Stimulated activated CD4-positive, alpha-beta T cell treated with anti-CD3 and anti-CD28 coated beads, Interleukin-1b, Interleukin-23, amount 100 ng/mL, for 1 hour (primary cell): ENCODE data around the gene KRTAP20-4.

Source experiments
- DNase-seq, 2 donors: peaks; one replicate each; pipeline ENCODE4 v3.0.0-alpha.2; 2020; ENCODE audit warnings: low read depth in 2 of 2

The KRTAP20-4 gene

GRCh38 chr21:30620522-30620921 is at the start of gene KRTAP20-4:
KRTAP20-4 (plus strand) TSS chr21:30620627.
- DNase-seq = no peak

- DNase-seq = no peak
Observed at GRCh38 chr21:30577766-30578165, 42.7 kb upstream of the KRTAP20-4 start.

GRCh38 chr21:30579346-30579745 is 41.1 kb upstream of the KRTAP20-4 start:
- DNase-seq = no peak

GRCh38 chr21:30580132-30580531 is 40.3 kb upstream of the KRTAP20-4 start:
- DNase-seq = no peak

GRCh38 chr21:30582870-30583269 is 37.6 kb upstream of the KRTAP20-4 start:
- no peak for DNase-seq

- no peak for DNase-seq
Observed at GRCh38 chr21:30590297-30590696, 30.1 kb upstream of the KRTAP20-4 start, which contains the start of gene KRTAP22-2. KRTAP22-2 (minus strand) TSS chr21:30590397.

- no peak for DNase-seq
Observed at GRCh38 chr21:30592140-30592539, 28.3 kb upstream of the KRTAP20-4 start, which contains the start of gene KRTAP6-3. KRTAP6-3 (plus strand) TSS chr21:30592440; CDS start chr21:30592446, 6 bp downstream.

DNA sequence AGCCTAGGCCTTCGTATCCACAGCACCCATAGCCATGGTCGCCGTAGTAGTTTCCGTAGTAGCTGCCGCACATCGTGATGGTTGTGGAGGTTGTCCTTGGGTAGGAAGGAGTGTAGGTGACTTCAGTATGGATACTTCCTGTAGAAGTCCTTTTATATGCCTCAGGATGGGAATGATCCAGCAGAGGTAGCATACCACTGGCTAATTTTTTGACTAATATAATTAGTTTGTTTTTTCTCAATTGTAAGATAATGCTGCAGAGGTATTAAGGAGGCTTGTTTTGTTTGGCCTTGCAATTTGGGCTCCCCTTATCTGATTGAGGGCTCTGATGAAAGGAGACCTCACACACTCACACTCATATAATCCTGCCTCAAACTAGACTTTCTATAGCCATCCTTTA is 21.6 kb upstream of the KRTAP20-4 start, which contains the start of gene KRTAP6-2:
TSS of gene KRTAP6-2 (minus strand) at position 101 of the 400 bp plus-strand sequence. CDS start at position 73, 28 bp downstream.
- no peak for DNase-seq

- no peak for DNase-seq
Observed at GRCh38 chr21:30600787-30601186, 19.6 kb upstream of the KRTAP20-4 start, which contains the start of gene KRTAP22-1. KRTAP22-1 (plus strand) TSS chr21:30601087.

DNA sequence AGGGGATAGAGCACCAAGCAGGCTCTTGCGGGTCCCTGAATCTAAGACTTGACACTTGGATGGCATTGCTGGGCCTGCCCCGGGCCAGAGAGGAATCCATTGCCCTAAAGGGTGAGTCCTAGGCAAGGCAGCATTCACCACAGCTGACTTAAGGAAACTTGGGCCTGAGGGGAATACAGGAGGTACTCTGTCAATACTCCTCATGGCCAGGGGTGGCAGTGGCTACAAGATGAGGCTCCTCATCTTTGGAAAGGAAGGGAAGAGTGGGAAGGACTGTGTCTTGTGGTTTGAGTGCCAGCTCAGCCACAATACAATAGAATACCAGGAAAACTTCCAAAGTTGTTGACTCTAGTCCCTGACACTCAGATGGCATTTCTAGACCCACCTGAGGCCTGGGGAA is 14.5 kb upstream of the KRTAP20-4 start:
- no peak for DNase-seq

DNA sequence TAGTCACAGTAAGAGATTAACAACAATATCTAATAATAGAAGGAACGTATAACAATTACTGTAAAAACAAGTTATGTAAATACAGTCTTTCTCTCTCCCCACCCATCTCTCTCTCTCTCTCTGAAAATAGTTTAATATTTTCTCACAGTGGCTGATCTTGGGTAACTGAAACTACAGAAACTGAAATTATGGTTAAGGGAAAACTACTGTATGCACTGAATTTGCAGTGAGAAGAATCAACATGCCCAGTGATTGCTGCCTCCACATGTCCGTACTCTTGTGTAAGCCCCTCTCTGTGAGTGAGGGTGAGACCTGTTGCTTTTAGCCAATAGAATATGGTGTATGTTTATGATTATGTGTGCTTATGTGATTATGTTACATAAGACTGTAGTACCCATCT is 8.3 kb upstream of the KRTAP20-4 start:
- no peak for DNase-seq

DNA sequence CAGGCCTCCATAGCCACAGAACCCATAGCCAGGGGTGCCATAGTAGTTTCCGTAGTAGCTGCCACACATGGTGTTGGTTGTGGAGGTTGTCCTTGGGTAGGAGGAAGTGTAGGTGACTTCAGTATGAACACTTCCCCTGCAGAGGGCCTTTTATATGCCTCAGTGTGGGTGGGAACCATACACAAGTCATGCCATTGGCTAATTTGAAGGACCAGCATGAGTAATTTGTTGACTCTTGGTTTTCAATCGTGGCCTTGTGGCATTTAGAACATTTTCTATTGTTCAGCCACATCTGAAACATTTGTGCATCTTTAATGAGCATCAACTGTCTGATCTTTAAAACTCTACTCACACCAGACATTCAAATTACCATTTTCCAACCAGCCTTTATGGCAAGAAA is 6.6 kb upstream of the KRTAP20-4 start, which contains the start of gene KRTAP6-1:
TSS of gene KRTAP6-1 (minus strand) at position 95 of the 400 bp plus-strand sequence. CDS start at position 69, 26 bp downstream.
- no peak for DNase-seq

DNA sequence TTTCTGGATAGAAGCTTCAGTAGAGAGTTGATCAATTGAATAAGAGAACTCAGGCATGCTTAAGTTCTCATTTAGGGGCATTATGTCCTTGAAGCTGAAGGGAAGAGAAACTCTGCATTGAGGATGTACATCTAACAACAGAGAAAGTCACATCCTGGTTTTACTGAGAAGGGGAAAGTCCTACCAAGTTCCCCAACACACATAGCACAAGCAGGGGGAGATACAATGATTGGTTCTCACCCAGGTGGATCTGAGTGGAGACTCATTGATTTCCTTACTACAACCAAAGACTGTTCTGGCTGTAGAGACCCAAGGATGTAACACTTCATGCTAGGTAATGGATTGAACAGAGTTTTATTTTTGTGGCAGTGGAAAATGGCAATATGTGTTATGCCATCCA is 5.2 kb upstream of the KRTAP20-4 start:
- DNase-seq = no peak

- no peak for DNase-seq
Observed at GRCh38 chr21:30616125-30616524, 4.3 kb upstream of the KRTAP20-4 start, which contains the start of gene KRTAP20-1. KRTAP20-1 (plus strand) TSS chr21:30616425; CDS start chr21:30616455, 30 bp downstream.

DNA sequence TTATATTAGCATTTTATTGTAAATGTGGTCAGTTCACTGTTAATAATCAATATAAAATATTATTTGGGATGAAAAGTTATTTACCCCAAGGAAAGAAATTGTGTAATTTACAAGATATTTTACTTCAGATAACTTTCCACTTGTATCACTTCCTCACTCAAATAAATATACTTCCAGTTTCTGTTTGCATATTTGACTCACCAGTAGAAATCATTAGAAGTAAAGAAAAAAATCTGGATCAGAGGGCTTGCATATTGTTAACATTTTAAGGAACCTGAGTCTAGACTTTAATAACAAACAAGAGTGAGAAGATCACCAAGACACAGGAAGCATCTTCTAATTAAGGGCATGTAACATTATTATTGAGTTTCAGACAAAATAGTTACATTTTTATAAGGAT is 347 bp upstream of the KRTAP20-4 start:
- DNase-seq = no peak

- no peak for DNase-seq
Observed at GRCh38 chr21:30623362-30623761, 2.9 kb downstream of the KRTAP20-4 start.

DNA sequence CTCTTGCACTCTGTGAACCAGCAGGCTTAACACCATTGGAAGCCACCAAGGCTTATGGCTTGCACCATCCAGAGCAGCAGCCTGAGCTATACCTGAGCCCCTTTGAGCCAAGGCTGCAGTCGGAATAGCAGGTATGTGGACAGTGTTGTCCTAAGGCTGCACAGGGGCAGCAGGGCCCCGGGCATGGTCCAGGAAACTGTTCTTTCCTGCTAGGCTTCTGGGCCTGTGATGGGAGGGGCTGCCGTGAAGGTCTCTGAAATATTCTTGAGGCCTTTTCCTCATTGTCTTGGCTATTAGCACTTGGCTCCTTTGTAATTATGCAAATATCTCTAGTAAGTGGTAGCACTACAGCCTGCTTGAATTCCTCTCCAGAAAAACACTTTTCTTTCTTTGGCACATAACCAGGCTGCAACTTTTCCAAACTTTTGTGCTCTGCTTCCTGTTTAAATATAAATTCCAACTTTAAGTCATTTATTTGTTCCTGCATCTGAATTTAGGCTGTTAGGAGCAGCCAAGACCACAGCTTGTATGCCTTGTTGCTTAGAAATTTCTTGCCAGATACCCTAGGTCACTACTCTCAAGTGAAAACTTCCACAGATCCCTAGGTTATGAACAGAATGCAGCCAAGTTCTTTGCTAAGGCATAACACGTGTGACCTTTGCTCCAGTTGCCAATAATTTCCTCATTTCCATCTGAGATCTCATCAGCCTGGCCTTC is 5.2 kb downstream of the KRTAP20-4 start:
- no peak for DNase-seq

GRCh38 chr21:30628109-30628508 is 7.7 kb downstream of the KRTAP20-4 start:
- DNase-seq = no peak

DNA sequence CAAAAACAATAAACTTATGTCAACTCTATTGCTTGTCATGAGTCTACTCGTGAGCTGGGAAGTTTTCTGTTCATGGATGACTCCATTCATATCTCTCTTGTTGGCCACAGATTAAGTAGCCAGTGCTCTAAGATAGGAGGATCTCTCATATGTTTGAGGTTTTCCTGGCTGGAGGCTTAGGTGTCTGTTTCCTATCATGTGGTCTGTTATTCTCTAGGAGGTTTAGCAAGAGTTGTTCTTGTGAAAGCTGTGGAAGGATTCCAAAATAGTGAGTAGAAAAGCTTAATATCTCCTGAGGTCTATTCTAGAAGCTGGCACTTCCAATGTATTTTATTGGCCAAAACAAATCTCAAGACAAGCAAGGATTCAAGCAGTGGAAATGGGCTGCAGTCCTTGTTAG is 8.8 kb downstream of the KRTAP20-4 start:
- no peak for DNase-seq

DNA sequence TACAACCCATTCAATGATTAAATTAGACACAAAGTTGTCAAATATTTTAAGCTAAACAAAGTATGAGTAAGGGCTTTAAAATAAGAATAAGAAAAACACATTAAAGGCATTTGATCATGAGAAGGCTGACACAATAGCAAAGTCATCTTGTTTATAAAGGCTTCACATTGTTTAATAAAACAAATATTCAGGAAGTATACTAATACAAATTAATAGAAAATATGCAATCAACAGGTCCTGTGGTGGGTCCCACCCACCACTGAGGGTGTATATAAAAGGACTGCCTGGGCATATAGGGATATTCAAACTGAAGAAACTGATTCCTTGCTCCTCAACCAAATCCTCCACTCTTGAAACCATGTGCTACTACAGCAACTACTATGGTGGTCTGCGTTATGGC is 14.5 kb downstream of the KRTAP20-4 start, which contains the start of gene KRTAP20-2:
TSS of gene KRTAP20-2 (plus strand) at position 301 of the 400 bp plus-strand sequence. CDS start at position 359, 58 bp downstream.
- DNase-seq = no peak

DNA sequence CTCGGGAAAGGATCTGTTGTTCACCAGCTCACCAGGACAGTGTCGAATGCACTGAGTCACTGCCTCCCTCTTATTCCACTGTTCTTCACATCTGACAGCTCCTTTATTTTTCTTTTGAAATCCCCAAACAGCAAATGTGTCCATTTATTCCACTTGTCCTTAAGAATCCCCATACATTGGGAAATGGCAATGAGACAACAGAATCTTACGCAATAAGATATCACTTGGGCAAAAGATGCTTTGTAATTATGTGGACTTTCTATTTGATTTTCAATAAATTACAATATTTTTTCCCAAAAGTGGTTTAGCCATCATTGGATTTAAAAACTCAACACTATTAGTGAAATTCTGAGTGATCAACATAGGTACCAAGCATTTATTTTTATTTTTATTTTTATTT is 18.3 kb downstream of the KRTAP20-4 start:
- no peak for DNase-seq

- DNase-seq = no peak
Observed at GRCh38 chr21:30642564-30642963, 22.1 kb downstream of the KRTAP20-4 start, which contains the start of gene KRTAP20-3. KRTAP20-3 (plus strand) TSS chr21:30642864.

- no peak for DNase-seq
Observed at GRCh38 chr21:30646904-30647414, 26.5 kb downstream of the KRTAP20-4 start.
